ENCODE data around the gene ATP5IF1.

DNA sequence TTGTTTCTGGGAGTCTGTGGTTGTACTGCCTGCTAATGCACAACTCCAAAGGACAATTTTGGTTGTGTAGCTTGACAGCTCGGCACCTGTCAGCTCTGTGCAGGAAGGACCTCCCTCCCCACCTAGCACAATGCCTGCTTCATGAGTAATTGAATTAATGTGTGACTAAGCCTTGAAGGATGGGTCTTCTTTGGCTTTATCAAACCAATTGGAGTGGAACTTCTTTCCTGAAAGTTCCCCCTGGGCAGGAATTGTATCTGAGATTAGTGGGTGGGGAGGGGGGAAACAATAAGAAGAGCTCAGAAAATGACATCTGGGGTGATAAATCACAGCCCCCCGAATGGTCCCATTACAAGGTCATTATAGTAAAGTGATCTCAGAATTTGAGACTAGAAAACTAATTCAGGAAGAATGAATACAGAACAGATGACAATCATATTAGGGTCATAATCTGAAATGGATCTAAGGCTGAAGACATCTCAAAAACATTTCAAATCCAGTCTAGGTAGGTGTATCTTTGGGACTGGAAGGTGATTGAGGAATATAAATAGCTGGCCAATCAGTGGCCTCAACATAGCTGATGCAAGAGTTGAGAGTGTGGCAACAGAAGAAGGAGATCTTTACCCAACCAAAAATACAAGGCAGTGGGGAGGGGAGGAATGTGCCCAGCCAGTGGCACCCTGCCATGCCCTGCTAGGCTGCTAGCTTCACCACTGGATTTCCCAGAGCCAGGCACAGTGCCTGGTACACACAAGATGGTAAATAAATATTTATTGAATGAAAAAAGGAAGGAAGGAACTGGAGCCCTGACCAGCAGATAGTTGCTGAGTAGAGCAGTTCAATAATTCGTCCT lies 13.3 kb downstream of the ATP5IF1 start:
- TF ChIP-seq CTCF (conservative IDR thresholded peaks at IDR 0.05 in 1 of 2, IDR thresholded peaks at IDR 0.05 in 1 of 2; ENCODE audit: low read depth in 1 of 2, low read length in 2 of 2) (no peak), EZH2 (IDR thresholded peaks at IDR 0.05; ENCODE audit: low read length, missing control alignments) (no peak)

All from fibroblast of lung (primary cell).